Lower leg skin (tissue), 4 donors: ENCODE data around the gene C19orf53. TPM values are rescaled to one million over a fixed set of nuclear protein-coding genes. Genes with fewer than 3 reads are reported as not detected.
"Not testable (repeated sequence)": the region's sequence is repeated elsewhere in the genome, so short reads cannot be mapped to it uniquely, and the experiment has no call there.

Experiments
- DNase-seq, 2 donors: peaks; one replicate each; pipeline ENCODE4 v3.0.0-alpha.2; 2019; ENCODE audit warnings: low spot score in 2 of 2
- H3K4me3 ChIP-seq: fragments of 200-600 bp; sonication (generic); 2 replicates; pipeline ENCODE4 v1.5.1; 2017; ENCODE audit warnings: mild to moderate bottlenecking, low read depth; ENCODE audit not compliant: poor library complexity, severe bottlenecking
- CTCF ChIP-seq, 3 donors: fragments of 450-650 bp; IDR thresholded peaks; one replicate each; pipeline ENCODE4 v1.5.1; 2016; ENCODE audit warnings: antibody characterized with exemption in 3 of 3, mild to moderate bottlenecking in 3 of 3, moderate library complexity in 2 of 3
- POLR2A ChIP-seq, 2 donors: fragments of 450-650 bp; IDR thresholded peaks; one replicate each; pipeline ENCODE4 v1.6.1; 2016 to 2017; ENCODE audit warnings: antibody characterized with exemption in 2 of 2, mild to moderate bottlenecking in 1 of 2, moderate library complexity in 1 of 2
- WGBS, 2 donors: methylation state at CpG; one replicate each; pipeline ENCODE4 v1.1.5; 2018; 5-methylcytosine and 5-hydroxymethylcytosine counted together
- intact Hi-C: fragments of 100-400 bp; cut with DNase I; formaldehyde crosslinking; loops from one replicate; pipeline ENCODE4 v1.15.0; 2023; ENCODE audit warnings: low total_unique reads
- total RNA-seq, 4 donors: library from RNA; depleted of rRNA; stranded (reverse); fragments of >200 nt; gene quantifications; one replicate each; pipeline ENCODE4 v1.1.0, GENCODE V29; 2016

The C19orf53 gene
- total RNA-seq, 4 donors from 2014 or later = 113 to 200 (median 145) TPM

- TF ChIP-seq POLR2A (IDR thresholded peaks at IDR 0.05) = no peak
- TF ChIP-seq CTCF (IDR thresholded peaks at IDR 0.05) = no peak
- no peak overlapping the region for H3K4me3 ChIP-seq
- intact Hi-C loops = no loop called here
- no peak for DNase-seq
- WGBS, 2 donors = 84 to 86% methylated on average over 9 of the region's 9 CpGs
Observed at GRCh38 chr19:13778398-13778797, 4.1 kb downstream of the C19orf53 start.

- WGBS, 2 donors = 91 to 93% methylated on average over 6 of the region's 6 CpGs
- intact Hi-C loops = no loop called here
- no peak for DNase-seq
- no peak overlapping the region for H3K4me3 ChIP-seq
- no peak for TF ChIP-seq POLR2A (IDR thresholded peaks at IDR 0.05)
- TF ChIP-seq CTCF (IDR thresholded peaks at IDR 0.05) = no peak
Observed at GRCh38 chr19:13778847-13779246, 4.6 kb downstream of the C19orf53 start.

GRCh38 chr19:13779794-13780193 is 5.5 kb downstream of the C19orf53 start:
- DNase-seq, H3K4me3 ChIP-seq, intact Hi-C loops: not testable (repeated sequence)
- 95 to 96% methylated on average over 8 of the region's 8 CpGs for WGBS, 2 donors

- intact Hi-C loops = no loop called here
- H3K4me3 ChIP-seq = no peak overlapping the region
- TF ChIP-seq POLR2A (IDR thresholded peaks at IDR 0.05) (no peak), CTCF (IDR thresholded peaks at IDR 0.05) (no peak)
- WGBS, 2 donors = 4 to 6% methylated on average over 5 of the region's 5 CpGs
- peak; percentile 80 to 96 for DNase-seq
Observed at GRCh38 chr19:13781547-13781946, 7.3 kb downstream of the C19orf53 start.

GRCh38 chr19:13782537-13782936 is 8.3 kb downstream of the C19orf53 start:
- DNase-seq = no peak
- TF ChIP-seq POLR2A (IDR thresholded peaks at IDR 0.05) (no peak), CTCF (IDR thresholded peaks at IDR 0.05) (no peak)
- no peak overlapping the region for H3K4me3 ChIP-seq
- 53 to 61% methylated on average over 8 of the region's 8 CpGs for WGBS, 2 donors
- intact Hi-C loops = no loop called here

- DNase-seq = no peak
- 87 to 89% methylated on average over 18 of the region's 18 CpGs for WGBS, 2 donors
- TF ChIP-seq POLR2A (IDR thresholded peaks at IDR 0.05) = no peak
- no peak for TF ChIP-seq CTCF (IDR thresholded peaks at IDR 0.05)
- no peak overlapping the region for H3K4me3 ChIP-seq
- intact Hi-C loops = loop anchor here (2.0 kb wide), 1 partner anchor 79 kb away; no protein-coding TSS in a partner anchor
Observed at GRCh38 chr19:13783565-13784500, 9.6 kb downstream of the C19orf53 start.
